Measurements from ENCODE around the gene ITGAL.

Gene ITGAL

GRCh38 chr16:30437511-30438046 lies 35.0 kb upstream of the ITGAL start:
- Histone ChIP-seq H3K4me3 (ENCODE audit: low read depth, low read length, poor library complexity, severe bottlenecking) (no peak overlapping the region), H3K27me3 (ENCODE audit: insufficient read depth, low read length) (no peaks in the 10 kb centered on the region), H3K9ac (ENCODE audit: low read length) (no peak overlapping the region), H3K79me2 (ENCODE audit: insufficient read depth, low read length) (no peaks in the 10 kb centered on the region), H2AFZ (ENCODE audit: low read length) (no peak overlapping the region), H3K4me2 (ENCODE audit: low read length) (no peak overlapping the region), H3K9me2 (ENCODE audit: low read depth, low read length) (no peaks in the 10 kb centered on the region), H3F3A (ENCODE audit: insufficient read depth, low read length) (no peaks in the 10 kb centered on the region), H3K27ac (ENCODE audit: low read depth, low read length, poor library complexity, severe bottlenecking) (no peak overlapping the region), H3K4me1 (ENCODE audit: insufficient read depth, low read length, severe bottlenecking) (peaks cover 17% of the 10 kb centered on the region), H3K36me3 (ENCODE audit: insufficient read depth, low read length) (no peaks in the 10 kb centered on the region; the same call in 1 of the 2 replicates), H3K9me3 (ENCODE audit: low read length) (no peaks in the 10 kb centered on the region), H4K20me1 (ENCODE audit: insufficient read depth, low read length) (no peaks in the 10 kb centered on the region)
- TF ChIP-seq, protein P1, sequence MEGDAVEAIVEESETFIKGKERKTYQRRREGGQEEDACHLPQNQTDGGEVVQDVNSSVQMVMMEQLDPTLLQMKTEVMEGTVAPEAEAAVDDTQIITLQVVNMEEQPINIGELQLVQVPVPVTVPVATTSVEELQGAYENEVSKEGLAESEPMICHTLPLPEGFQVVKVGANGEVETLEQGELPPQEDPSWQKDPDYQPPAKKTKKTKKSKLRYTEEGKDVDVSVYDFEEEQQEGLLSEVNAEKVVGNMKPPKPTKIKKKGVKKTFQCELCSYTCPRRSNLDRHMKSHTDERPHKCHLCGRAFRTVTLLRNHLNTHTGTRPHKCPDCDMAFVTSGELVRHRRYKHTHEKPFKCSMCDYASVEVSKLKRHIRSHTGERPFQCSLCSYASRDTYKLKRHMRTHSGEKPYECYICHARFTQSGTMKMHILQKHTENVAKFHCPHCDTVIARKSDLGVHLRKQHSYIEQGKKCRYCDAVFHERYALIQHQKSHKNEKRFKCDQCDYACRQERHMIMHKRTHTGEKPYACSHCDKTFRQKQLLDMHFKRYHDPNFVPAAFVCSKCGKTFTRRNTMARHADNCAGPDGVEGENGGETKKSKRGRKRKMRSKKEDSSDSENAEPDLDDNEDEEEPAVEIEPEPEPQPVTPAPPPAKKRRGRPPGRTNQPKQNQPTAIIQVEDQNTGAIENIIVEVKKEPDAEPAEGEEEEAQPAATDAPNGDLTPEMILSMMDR (IDR thresholded peaks at IDR 0.05; ENCODE audit: low read length) = no peak
- TF ChIP-seq EZH2 (IDR thresholded peaks at IDR 0.05; ENCODE audit: borderline replicate concordance, low read length) = no peak

- Histone ChIP-seq H3K4me2 (ENCODE audit: low read length) (no peak overlapping the region), H3K27ac (ENCODE audit: low read depth, low read length, poor library complexity, severe bottlenecking) (no peak overlapping the region), H3K9me3 (ENCODE audit: low read length) (peaks cover 5% of the 10 kb centered on the region; the same call in 1 of the 2 replicates), H3K4me3 (ENCODE audit: low read depth, low read length, poor library complexity, severe bottlenecking) (no peak overlapping the region), H2AFZ (ENCODE audit: low read length) (no peak overlapping the region), H3K27me3 (ENCODE audit: insufficient read depth, low read length) (no peaks in the 10 kb centered on the region), H3K79me2 (ENCODE audit: insufficient read depth, low read length) (no peaks in the 10 kb centered on the region), H3K9me2 (ENCODE audit: low read depth, low read length) (no peaks in the 10 kb centered on the region), H3F3A (ENCODE audit: insufficient read depth, low read length) (no peaks in the 10 kb centered on the region; the same call in 1 of the 2 replicates), H3K9ac (ENCODE audit: low read length) (no peak overlapping the region), H3K4me1 (ENCODE audit: insufficient read depth, low read length, severe bottlenecking) (peaks cover 24% of the 10 kb centered on the region), H4K20me1 (ENCODE audit: insufficient read depth, low read length) (no peaks in the 10 kb centered on the region), H3K36me3 (ENCODE audit: insufficient read depth, low read length) (peaks cover 12% of the 10 kb centered on the region)
- TF ChIP-seq, protein P1 (IDR thresholded peaks at IDR 0.05; ENCODE audit: low read length) = no peak
- TF ChIP-seq EZH2 (IDR thresholded peaks at IDR 0.05; ENCODE audit: borderline replicate concordance, low read length) = no peak
Observed at GRCh38 chr16:30438835-30439234, 33.7 kb upstream of the ITGAL start.

DNA sequence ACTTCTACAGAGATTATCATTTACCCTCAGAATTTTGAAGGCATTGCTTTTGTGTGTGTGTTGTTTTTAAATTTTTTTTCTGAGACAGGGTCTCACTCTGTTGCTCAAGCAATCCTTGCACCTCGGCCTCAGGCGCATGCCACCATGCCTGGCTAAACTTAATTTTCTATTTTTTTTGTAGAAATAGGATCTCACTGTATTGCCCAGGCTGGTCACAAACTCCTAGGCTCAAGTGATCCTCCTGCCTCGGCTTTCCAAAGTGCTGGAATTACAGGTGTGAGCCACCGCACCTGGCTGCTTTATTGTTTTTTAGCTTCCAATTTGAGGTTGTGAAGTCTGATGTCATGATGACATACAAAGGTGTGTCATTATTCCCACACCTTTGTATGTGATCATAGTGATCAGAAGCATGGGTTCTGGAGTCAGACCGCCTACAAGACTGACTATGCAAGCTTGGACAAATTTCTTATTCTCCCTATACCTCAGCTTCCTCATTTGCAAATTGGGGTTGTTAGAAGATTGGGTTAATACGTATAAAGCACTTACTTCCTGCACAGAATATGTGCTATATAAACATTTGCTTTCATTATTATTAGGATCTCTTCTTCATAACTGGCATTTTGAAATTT lies 32.7 kb upstream of the ITGAL start:
- Histone ChIP-seq H3K27ac (ENCODE audit: low read depth, low read length, poor library complexity, severe bottlenecking) (no peak overlapping the region), H3K79me2 (ENCODE audit: insufficient read depth, low read length) (peaks cover 1% of the 10 kb centered on the region; the same call in 1 of the 2 replicates), H3K4me1 (ENCODE audit: insufficient read depth, low read length, severe bottlenecking) (peaks cover 34% of the 10 kb centered on the region), H3K4me3 (ENCODE audit: low read depth, low read length, poor library complexity, severe bottlenecking) (no peak overlapping the region), H3K36me3 (ENCODE audit: insufficient read depth, low read length) (peaks cover 22% of the 10 kb centered on the region), H4K20me1 (ENCODE audit: insufficient read depth, low read length) (no peaks in the 10 kb centered on the region), H3K9me2 (ENCODE audit: low read depth, low read length) (no peaks in the 10 kb centered on the region), H3K4me2 (ENCODE audit: low read length) (no peak overlapping the region), H3K9ac (ENCODE audit: low read length) (no peak overlapping the region), H2AFZ (ENCODE audit: low read length) (no peak overlapping the region), H3F3A (ENCODE audit: insufficient read depth, low read length) (no peaks in the 10 kb centered on the region; the same call in 1 of the 2 replicates), H3K9me3 (ENCODE audit: low read length) (peaks cover 8% of the 10 kb centered on the region; the same call in 1 of the 2 replicates), H3K27me3 (ENCODE audit: insufficient read depth, low read length) (no peaks in the 10 kb centered on the region)
- TF ChIP-seq, protein P1 (IDR thresholded peaks at IDR 0.05; ENCODE audit: low read length) = no peak
- no peak for TF ChIP-seq EZH2 (IDR thresholded peaks at IDR 0.05; ENCODE audit: borderline replicate concordance, low read length)
